Adipocyte (in vitro differentiated cells): ENCODE data around the gene RYK.
"Not testable (repeated sequence)": the region's sequence is repeated elsewhere in the genome, so short reads cannot be mapped to it uniquely, and the experiment has no call there.

Source experiments
- DNase-seq: peaks from one replicate; pipeline ENCODE4 v3.0.0-alpha.2; 2015; ENCODE audit warnings: low read depth
- H3K27me3 ChIP-seq: replicated peaks from 2 replicates; pipeline ENCODE4 v1.7.0; 2013; ENCODE audit warnings: mild to moderate bottlenecking, low read length, moderate library complexity; ENCODE audit not compliant: control insufficient read depth, insufficient read depth
- H3K36me3 ChIP-seq: 2 replicates; pipeline ENCODE4 v1.7.0; 2013; ENCODE audit warnings: low read length, mild to moderate bottlenecking, moderate library complexity; ENCODE audit not compliant: control insufficient read depth, insufficient read depth, severe bottlenecking
- H3K4me1 ChIP-seq: 2 replicates; pipeline ENCODE4 v1.7.0; 2013; ENCODE audit warnings: mild to moderate bottlenecking, low read length, moderate library complexity; ENCODE audit not compliant: control insufficient read depth, insufficient read depth
- H3K4me3 ChIP-seq: 2 replicates; pipeline ENCODE4 v1.7.0; 2013; ENCODE audit warnings: mild to moderate bottlenecking, low read length, moderate library complexity
- H3K9ac ChIP-seq: 2 replicates; pipeline ENCODE4 v1.7.0; 2013; ENCODE audit warnings: mild to moderate bottlenecking, low read length, moderate library complexity
- H3K9me3 ChIP-seq: 2 replicates; pipeline ENCODE4 v1.7.0; 2013; ENCODE audit warnings: mild to moderate bottlenecking, low read length, moderate library complexity; ENCODE audit not compliant: control insufficient read depth

The RYK gene

DNA sequence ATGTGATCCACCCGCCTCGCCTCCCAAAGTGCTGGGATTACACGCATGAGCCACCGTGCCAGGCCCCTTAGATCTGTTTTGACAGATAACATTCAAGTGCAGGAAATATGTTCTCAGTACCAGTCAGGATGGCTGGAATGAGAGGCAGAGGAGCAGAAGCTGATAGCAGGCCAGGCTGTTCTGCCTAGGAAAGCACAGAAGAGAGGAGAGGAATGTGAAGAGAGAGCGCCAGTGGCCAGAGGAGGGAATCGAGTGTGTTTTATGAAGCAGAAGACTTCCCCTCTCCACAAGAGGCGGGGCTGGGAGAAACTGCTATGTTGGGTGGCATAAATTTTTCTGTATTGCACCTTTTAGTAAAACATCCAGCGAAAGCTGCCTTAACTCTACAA is 32.0 kb upstream of the RYK start:
- Histone ChIP-seq H3K4me1 (peaks cover 10% of the 10 kb centered on the region), H3K36me3 (no peaks in the 10 kb centered on the region)
- no peak for DNase-seq

DNA sequence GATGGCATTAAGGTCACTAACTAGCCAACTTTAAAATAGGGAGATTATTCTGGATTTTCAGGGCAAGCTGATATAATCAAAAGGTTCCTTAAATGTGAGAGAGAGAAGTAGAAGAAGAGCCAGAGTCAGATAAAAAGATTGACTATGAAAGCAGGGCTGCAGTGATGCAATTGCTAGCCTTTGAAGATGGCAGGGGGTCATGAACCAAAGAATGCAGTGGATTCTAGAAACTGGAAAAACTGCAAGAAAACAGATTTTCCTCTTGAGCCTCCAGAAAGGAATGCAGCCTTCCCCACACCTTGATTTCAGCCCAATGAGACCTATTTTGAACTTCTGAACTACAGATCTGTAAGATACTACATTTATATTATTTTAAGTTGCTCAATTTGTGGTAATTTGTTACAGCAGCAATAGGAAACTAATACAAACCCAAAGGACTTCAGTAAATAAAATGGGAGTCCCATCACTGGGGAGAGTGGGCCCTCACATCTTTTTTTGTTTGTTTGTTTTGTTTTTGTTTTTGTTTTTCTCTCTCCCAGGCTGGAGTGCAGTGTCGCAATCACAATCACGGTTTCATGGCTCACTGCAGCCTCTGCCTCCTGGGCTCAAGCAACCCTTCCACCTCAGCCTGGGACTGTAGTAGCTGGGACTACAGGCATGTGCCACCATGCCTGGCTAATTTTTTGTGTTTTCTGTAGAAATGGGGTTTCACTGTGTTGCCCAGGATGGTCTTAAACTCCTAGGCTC is 31.4 kb upstream of the RYK start:
- Histone ChIP-seq H3K4me3 (no peak overlapping the region), H3K9ac (no peak overlapping the region), H3K4me1 (peaks cover 10% of the 10 kb centered on the region), H3K27me3 (no peaks in the 10 kb centered on the region), H3K9me3 (no peaks in the 10 kb centered on the region), H3K36me3 (no peaks in the 10 kb centered on the region)
- DNase-seq = no peak

More for the DNA sequence above, 32.0 kb upstream of the RYK start:
- H3K27me3 ChIP-seq = no peaks in the 10 kb centered on the region
- no peak overlapping the region for H3K9ac ChIP-seq
- no peak overlapping the region for H3K4me3 ChIP-seq
- H3K9me3 ChIP-seq = no peaks in the 10 kb centered on the region

DNA sequence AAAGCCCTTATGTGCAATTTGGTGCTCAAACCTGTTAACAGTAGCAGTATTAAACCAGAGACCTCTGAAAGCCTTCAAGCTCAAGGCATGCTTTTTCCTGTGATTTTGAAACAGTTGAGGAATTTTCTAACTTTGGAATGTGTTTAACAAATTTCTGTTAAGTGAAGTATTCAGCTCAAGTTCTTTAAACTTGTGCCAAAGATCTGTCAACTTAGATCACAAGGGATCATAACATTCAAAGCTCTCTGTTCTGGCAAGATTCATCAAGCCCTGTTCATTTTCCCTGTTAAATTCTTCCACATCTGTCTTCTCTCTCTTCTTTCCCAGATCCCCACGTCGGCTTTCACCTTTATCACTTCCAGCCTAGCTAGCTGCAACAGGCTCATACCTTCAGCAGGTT is 28.8 kb upstream of the RYK start:
- Histone ChIP-seq H3K9me3 (no peaks in the 10 kb centered on the region), H3K36me3 (no peaks in the 10 kb centered on the region), H3K4me3 (no peak overlapping the region), H3K9ac (no peak overlapping the region), H3K27me3 (no peaks in the 10 kb centered on the region), H3K4me1 (peaks cover 17% of the 10 kb centered on the region)
- peak; percentile 39 for DNase-seq

DNA sequence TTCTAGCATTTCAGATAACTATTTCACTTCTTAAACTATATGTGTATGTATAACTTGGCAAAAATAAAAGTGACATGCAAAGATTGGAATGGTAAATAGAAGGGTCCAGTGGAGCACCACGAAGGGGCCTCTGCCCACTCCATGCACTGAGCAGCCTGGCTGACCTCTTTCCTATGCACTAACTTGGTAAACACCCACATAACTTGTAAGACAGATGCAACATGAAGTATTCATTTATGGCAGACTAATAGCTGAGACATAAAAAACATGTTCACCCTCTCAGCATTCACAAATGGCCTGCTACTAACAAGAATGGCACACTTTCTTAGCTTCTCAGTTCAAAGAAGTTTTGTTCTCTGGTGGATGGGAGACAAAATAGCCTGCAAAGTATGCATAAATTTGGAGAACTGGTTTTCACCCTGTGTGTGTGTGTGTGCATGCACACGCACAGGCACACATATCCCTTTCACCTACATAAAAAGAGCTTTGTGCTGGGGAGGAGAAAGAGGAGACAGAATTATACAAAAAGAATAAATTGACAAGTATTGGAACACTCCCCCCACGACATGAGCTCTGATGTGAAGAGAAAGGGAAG is 26.5 kb upstream of the RYK start:
- Histone ChIP-seq H3K36me3 (no peaks in the 10 kb centered on the region), H3K27me3 (no peaks in the 10 kb centered on the region), H3K4me1 (peaks cover 22% of the 10 kb centered on the region), H3K4me3 (no peak overlapping the region), H3K9ac (no peak overlapping the region), H3K9me3 (no peaks in the 10 kb centered on the region)
- no peak for DNase-seq

DNA sequence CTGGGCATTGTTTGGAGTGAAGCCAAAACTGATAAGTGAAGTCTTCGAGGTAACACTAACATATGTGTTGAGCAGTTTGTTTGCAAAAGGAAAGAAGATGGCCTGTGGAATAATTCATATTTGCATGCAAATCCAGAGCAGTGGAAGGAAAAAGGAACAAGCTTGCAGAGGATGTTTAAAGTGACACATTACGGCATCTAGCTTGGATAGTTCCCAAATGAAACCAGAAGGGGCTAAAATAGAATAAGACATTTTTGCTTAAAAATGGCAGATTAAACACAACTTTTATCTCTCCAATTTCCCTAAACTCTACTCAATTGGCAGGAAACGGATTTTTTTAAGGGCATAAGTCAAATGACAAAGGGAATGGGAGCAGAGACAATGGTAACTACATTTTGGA is 25.4 kb upstream of the RYK start:
- Histone ChIP-seq H3K9ac (no peak overlapping the region), H3K27me3 (no peaks in the 10 kb centered on the region), H3K9me3 (no peaks in the 10 kb centered on the region), H3K4me3 (no peak overlapping the region), H3K36me3 (no peaks in the 10 kb centered on the region), H3K4me1 (peaks cover 22% of the 10 kb centered on the region)
- no peak for DNase-seq

DNA sequence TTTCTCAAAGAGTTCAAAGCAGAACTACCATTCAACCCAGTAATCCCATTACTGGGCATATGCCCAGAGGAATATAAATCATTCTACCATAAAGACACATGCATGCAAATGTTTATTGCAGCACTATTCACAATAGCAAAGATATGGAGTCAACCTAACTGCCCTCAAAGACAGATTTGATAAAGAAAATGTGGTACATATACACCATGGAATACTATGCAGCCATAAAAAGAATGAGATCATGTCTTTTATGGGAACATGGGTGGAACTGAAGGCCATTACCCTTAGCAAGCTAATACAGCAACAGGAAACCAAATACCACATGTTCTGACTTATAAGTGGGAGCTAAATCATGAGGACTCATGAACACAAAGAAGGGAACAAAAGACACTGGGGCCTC is 24.5 kb upstream of the RYK start:
- not testable (repeated sequence) for H3K4me3 ChIP-seq, H3K9ac ChIP-seq, H3K27me3 ChIP-seq, H3K36me3 ChIP-seq, H3K9me3 ChIP-seq, DNase-seq
- peaks cover 25% of the 10 kb centered on the region for H3K4me1 ChIP-seq

DNA sequence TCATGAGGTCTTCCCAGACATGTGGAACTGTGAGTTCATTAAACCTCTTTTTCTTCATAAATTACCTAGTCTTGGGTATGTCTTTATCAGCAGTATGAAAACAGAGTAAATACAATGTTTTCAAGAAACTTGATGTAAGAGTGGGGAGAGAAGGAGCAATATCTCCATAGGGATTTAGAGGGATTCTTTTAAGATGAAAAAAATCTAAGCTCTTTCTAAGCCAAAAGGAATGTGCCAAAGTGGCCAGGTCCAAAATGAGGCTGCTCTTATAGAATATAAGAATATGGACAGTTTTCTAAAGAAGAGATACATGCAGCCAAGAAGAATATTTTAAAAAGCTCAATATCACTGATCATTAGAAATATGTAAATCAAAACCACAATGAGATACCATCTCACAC is 23.9 kb upstream of the RYK start:
- H3K9ac ChIP-seq = no peak overlapping the region
- H3K9me3 ChIP-seq = no peaks in the 10 kb centered on the region
- H3K36me3 ChIP-seq = no peaks in the 10 kb centered on the region
- H3K4me1 ChIP-seq = peaks cover 21% of the 10 kb centered on the region
- H3K27me3 ChIP-seq = no peaks in the 10 kb centered on the region
- no peak overlapping the region for H3K4me3 ChIP-seq
- DNase-seq = peak; percentile 47

DNA sequence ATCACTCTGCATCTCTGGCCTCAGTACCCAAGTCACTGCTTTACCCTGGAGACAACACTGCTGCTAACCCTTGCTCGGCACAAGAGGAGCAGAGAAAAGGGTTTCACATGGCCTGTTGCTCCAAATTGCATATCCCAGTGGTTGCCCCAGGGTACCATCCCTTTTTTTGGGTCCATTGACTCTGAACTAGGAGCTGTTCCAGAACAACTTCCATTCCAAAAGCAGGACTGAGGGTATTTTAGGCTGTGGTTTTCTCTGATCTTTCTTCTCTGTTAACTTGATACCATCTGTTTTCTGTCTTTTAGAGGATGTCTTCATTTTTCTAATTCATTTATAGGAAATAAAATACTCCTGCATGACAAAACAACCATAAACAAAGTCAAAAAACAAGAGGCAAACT is 17.3 kb upstream of the RYK start:
- H3K9ac ChIP-seq = no peak overlapping the region
- H3K4me1 ChIP-seq = peaks cover 3% of the 10 kb centered on the region
- no peak overlapping the region for H3K4me3 ChIP-seq
- DNase-seq = peak; percentile 59
- H3K27me3 ChIP-seq = no peaks in the 10 kb centered on the region
- H3K9me3 ChIP-seq = no peaks in the 10 kb centered on the region
- H3K36me3 ChIP-seq = no peaks in the 10 kb centered on the region

DNA sequence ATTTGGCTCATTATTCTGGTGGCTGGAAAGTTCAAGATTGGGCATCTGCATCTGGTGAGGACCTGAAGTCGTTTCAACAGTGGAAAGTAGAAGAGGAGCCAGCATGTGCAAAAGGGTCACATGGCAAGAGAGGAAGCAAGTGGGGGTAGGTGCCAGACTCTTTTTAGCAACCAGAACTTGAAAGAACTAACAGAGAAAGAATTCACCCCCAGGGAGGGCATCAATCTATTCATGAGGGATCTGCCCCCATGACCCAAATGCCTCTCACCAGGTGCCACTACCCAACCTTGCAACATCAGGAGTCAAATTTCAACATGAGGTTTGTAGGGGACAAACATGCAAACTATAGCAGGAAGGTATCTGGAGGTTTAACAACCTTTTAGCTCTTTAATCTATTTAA is 10.3 kb upstream of the RYK start:
- Histone ChIP-seq H3K9me3 (no peaks in the 10 kb centered on the region), H3K4me1 (peaks cover 11% of the 10 kb centered on the region), H3K36me3 (no peaks in the 10 kb centered on the region), H3K4me3 (no peak overlapping the region), H3K9ac (no peak overlapping the region), H3K27me3 (no peaks in the 10 kb centered on the region)
- DNase-seq = no peak

DNA sequence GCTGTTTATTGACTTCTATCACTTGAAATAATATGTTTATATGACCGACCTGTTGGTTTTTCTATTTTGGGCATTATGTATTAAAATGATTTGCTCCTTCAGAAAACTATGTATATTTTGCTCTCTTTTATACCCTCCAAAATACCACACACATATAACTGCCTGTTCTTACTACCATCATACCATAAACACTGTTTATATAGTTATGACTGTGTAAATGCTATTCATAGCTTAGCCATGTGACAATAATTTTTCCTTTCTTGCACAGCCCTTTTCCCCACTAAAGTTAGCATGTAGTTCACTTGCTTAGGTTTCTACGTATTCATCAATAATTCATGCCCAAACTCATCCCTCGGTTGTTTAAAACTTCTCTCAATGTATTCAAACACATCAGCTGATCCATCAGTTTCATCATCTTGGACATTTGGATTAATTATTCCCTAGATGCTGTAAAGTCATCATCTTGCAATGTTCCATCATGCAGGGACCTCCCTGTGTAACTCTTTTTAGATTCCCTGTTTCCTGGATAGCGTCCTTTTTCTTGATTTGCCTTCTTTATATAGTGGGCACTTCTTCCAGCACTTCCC is 8.2 kb upstream of the RYK start:
- H3K4me1 ChIP-seq = peaks cover 11% of the 10 kb centered on the region
- no peaks in the 10 kb centered on the region for H3K9me3 ChIP-seq
- no peak overlapping the region for H3K4me3 ChIP-seq
- no peak for DNase-seq
- no peaks in the 10 kb centered on the region for H3K36me3 ChIP-seq
- no peaks in the 10 kb centered on the region for H3K27me3 ChIP-seq
- H3K9ac ChIP-seq = no peak overlapping the region

DNA sequence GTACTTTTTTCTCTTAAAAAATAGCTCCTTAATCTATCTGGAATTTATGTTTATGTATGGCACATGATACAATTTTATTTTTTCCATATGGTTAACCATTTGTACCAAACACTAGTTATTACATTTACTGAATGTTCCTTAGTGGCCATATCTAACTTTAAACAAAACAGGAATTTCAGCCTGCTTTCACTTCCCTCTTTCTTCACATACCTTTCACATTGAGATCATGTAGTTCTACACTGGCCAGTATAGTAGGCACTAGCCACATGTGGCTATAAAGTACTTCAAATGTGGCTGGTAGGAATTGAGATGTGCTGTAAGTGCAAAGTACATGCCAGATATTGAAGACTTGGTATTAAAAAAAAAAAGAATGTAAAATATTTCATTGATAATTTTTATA is 4.7 kb upstream of the RYK start:
- Histone ChIP-seq H3K4me1 (peaks cover 16% of the 10 kb centered on the region), H3K9me3 (no peaks in the 10 kb centered on the region), H3K4me3 (no peak overlapping the region), H3K36me3 (no peaks in the 10 kb centered on the region), H3K9ac (no peak overlapping the region), H3K27me3 (no peaks in the 10 kb centered on the region)
- no peak for DNase-seq
